ENCODE results near the gene SOX6.

GRCh38 chr11:16013242-16013641 lies 343.1 kb downstream of the SOX6 start:
- TF ChIP-seq CTCF (IDR thresholded peaks at IDR 0.05; ENCODE audit: low read depth, low read length, poor library complexity, severe bottlenecking) (no peak), EZH2phosphoT487 (IDR thresholded peaks at IDR 0.05; ENCODE audit: borderline replicate concordance, low read length) (no peak)
